ENCODE data around the gene C15orf62.

C15orf62 gene

DNA sequence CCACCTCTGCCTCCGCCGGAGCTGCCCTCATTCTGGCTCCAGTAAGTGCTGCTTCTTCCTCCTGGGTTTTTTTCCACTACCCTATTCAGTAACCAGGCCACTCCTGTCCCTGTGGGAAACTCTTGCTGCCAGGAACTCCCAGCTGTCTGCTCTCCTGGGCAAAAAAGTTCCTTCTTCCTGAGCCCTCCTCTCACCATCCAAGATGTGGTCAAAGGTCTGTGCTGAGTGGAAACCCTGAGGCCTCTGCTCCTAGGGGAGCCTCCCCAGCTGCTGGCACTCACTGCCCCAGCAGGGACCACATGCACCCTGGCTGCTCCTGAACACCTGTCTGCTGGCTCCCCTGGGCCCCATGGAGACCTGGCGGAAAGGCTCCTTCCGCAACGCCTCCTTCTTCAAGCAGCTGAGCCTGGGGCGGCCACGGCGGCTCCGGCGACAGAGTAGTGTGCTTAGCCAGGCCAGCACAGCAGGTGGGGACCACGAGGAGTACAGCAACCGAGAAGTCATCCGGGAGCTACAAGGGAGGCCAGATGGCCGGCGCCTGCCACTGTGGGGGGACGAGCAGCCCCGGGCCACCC, 454 bp downstream of the C15orf62 start:
- peaks cover 46% of the 10 kb centered on the region for H3K4me1 ChIP-seq (ENCODE audit: low read length)
- no peaks in the 10 kb centered on the region for H3K27me3 ChIP-seq (ENCODE audit: low read depth, low read length)
- H3K4me2 ChIP-seq (ENCODE audit: low read length) = peak overlapping the region; percentile 88
- H3K36me3 ChIP-seq (replicated peaks; ENCODE audit: low read depth, low read length) = peaks cover 14% of the 10 kb centered on the region
- H3K9me3 ChIP-seq (ENCODE audit: insufficient read depth, low read length) = no peaks in the 10 kb centered on the region
- H3K79me2 ChIP-seq (ENCODE audit: low read length) = no peaks in the 10 kb centered on the region
- no peaks in the 10 kb centered on the region for H4K20me1 ChIP-seq (ENCODE audit: insufficient read depth, low read length)
- peak overlapping the region; percentile 79 for H3K27ac ChIP-seq (ENCODE audit: low read length)
- peak overlapping the region; percentile 69 for H3K4me3 ChIP-seq (ENCODE audit: low read length)
- no peak overlapping the region for H2AFZ ChIP-seq (ENCODE audit: low read depth, low read length)
- TF ChIP-seq, protein P1, sequence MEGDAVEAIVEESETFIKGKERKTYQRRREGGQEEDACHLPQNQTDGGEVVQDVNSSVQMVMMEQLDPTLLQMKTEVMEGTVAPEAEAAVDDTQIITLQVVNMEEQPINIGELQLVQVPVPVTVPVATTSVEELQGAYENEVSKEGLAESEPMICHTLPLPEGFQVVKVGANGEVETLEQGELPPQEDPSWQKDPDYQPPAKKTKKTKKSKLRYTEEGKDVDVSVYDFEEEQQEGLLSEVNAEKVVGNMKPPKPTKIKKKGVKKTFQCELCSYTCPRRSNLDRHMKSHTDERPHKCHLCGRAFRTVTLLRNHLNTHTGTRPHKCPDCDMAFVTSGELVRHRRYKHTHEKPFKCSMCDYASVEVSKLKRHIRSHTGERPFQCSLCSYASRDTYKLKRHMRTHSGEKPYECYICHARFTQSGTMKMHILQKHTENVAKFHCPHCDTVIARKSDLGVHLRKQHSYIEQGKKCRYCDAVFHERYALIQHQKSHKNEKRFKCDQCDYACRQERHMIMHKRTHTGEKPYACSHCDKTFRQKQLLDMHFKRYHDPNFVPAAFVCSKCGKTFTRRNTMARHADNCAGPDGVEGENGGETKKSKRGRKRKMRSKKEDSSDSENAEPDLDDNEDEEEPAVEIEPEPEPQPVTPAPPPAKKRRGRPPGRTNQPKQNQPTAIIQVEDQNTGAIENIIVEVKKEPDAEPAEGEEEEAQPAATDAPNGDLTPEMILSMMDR (IDR thresholded peaks at IDR 0.05; ENCODE audit: low read depth, low read length) = no peak
- TF ChIP-seq EZH2phosphoT487 (IDR thresholded peaks at IDR 0.05; ENCODE audit: low read depth) = no peak
- peak overlapping the region; percentile 66; the same call in 1 of the 2 replicates for H3K9ac ChIP-seq (ENCODE audit: low read length)

DNA sequence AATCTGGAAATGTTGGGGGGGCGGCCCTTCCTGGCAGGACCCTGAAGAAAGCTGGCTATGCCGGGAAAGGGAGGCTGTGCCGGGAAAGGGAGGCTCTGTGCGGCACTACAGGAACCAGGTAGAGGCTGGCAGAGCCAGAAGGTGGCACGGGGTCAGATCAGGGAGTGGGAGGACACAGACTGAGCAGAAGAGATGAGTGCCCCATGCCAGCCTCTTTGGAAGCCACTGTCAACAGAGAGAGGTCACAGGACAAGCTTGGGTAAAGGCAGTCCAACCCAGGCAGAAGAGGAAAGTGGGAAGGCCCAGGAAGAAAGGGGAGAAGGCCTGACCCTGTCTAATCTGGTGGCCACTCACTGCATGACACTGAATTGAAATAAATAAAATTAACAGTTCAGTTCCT, 1.5 kb downstream of the C15orf62 start:
- Histone ChIP-seq H3K27ac (ENCODE audit: low read length) (no peak overlapping the region), H3K4me3 (ENCODE audit: low read length) (no peak overlapping the region), H4K20me1 (ENCODE audit: insufficient read depth, low read length) (no peaks in the 10 kb centered on the region), H3K4me2 (ENCODE audit: low read length) (no peak overlapping the region), H3K79me2 (ENCODE audit: low read length) (no peaks in the 10 kb centered on the region), H3K4me1 (ENCODE audit: low read length) (peaks cover 41% of the 10 kb centered on the region), H3K9me3 (ENCODE audit: insufficient read depth, low read length) (no peaks in the 10 kb centered on the region), H2AFZ (ENCODE audit: low read depth, low read length) (no peak overlapping the region), H3K9ac (ENCODE audit: low read length) (no peak overlapping the region), H3K36me3 (replicated peaks; ENCODE audit: low read depth, low read length) (peaks cover 14% of the 10 kb centered on the region), H3K27me3 (ENCODE audit: low read depth, low read length) (no peaks in the 10 kb centered on the region)
- TF ChIP-seq EZH2phosphoT487 (IDR thresholded peaks at IDR 0.05; ENCODE audit: low read depth) = no peak
- TF ChIP-seq, protein P1 (IDR thresholded peaks at IDR 0.05; ENCODE audit: low read depth, low read length) = no peak

DNA sequence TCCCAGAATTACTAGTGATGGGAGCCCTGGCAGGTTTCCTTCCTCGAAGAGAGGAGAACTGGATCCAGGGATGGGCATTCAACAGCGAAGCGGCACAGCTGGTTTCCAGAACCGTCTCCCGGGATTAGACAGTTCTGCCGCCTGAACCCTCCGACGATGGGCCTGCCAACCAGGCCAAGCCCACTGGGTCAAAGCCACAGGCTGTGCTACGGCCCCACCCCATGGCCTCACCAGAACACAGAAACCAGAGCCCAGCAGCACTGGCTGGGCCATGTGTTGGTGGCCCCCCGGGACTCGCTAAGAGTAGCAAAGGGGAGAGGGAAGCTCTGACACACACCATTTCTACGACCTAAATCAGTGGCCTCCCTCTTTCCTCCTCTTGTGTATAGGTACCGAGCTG, 2.2 kb downstream of the C15orf62 start:
- Histone ChIP-seq H3K27me3 (ENCODE audit: low read depth, low read length) (no peaks in the 10 kb centered on the region), H3K9me3 (ENCODE audit: insufficient read depth, low read length) (no peaks in the 10 kb centered on the region), H3K4me3 (ENCODE audit: low read length) (no peak overlapping the region), H3K79me2 (ENCODE audit: low read length) (no peaks in the 10 kb centered on the region), H3K4me2 (ENCODE audit: low read length) (no peak overlapping the region), H2AFZ (ENCODE audit: low read depth, low read length) (no peak overlapping the region), H3K4me1 (ENCODE audit: low read length) (peaks cover 41% of the 10 kb centered on the region), H4K20me1 (ENCODE audit: insufficient read depth, low read length) (no peaks in the 10 kb centered on the region), H3K9ac (ENCODE audit: low read length) (no peak overlapping the region), H3K27ac (ENCODE audit: low read length) (no peak overlapping the region), H3K36me3 (replicated peaks; ENCODE audit: low read depth, low read length) (peaks cover 17% of the 10 kb centered on the region)
- TF ChIP-seq, protein P1 (IDR thresholded peaks at IDR 0.05; ENCODE audit: low read depth, low read length) = no peak
- TF ChIP-seq EZH2phosphoT487 (IDR thresholded peaks at IDR 0.05; ENCODE audit: low read depth) = no peak

DNA sequence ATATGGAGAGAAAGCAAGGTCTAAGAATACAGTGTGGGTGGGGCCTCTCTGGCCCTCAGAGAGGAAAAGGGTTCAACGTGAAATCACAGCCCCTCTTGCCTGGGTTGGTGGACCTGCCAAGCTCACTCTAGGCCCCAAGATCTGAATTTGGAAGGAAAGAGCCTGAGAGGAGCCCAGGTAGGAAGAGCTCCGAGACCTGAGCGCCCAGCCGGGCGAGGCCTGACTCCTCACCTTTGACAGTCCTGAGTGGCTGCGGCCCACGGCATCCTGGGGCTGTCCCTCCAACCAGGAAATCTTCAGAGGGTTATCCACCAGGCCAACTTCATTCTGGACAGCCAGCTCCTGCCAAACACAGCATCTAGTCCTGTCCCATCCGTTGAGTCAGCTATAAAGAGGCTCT, 3.7 kb downstream of the C15orf62 start:
- Histone ChIP-seq H3K4me2 (ENCODE audit: low read length) (no peak overlapping the region), H3K9me3 (ENCODE audit: insufficient read depth, low read length) (no peaks in the 10 kb centered on the region), H3K79me2 (ENCODE audit: low read length) (no peaks in the 10 kb centered on the region), H3K9ac (ENCODE audit: low read length) (no peak overlapping the region), H3K27ac (ENCODE audit: low read length) (no peak overlapping the region), H2AFZ (ENCODE audit: low read depth, low read length) (no peak overlapping the region), H3K27me3 (ENCODE audit: low read depth, low read length) (no peaks in the 10 kb centered on the region), H3K36me3 (replicated peaks; ENCODE audit: low read depth, low read length) (peaks cover 11% of the 10 kb centered on the region), H4K20me1 (ENCODE audit: insufficient read depth, low read length) (no peaks in the 10 kb centered on the region), H3K4me1 (ENCODE audit: low read length) (peaks cover 34% of the 10 kb centered on the region), H3K4me3 (ENCODE audit: low read length) (no peak overlapping the region)
- TF ChIP-seq EZH2phosphoT487 (IDR thresholded peaks at IDR 0.05; ENCODE audit: low read depth) = no peak
- TF ChIP-seq, protein P1 (IDR thresholded peaks at IDR 0.05; ENCODE audit: low read depth, low read length) = no peak
